NCI-H446 treated with DMSO at 0.1 percent for 48 hours (cell line): ENCODE data around the gene BMPR1B.

Experiments used
- DNase-seq: peaks from one replicate; lab custom pipeline; 2025; lab: John Stamatoyannopoulos, UW

BMPR1B gene

DNA sequence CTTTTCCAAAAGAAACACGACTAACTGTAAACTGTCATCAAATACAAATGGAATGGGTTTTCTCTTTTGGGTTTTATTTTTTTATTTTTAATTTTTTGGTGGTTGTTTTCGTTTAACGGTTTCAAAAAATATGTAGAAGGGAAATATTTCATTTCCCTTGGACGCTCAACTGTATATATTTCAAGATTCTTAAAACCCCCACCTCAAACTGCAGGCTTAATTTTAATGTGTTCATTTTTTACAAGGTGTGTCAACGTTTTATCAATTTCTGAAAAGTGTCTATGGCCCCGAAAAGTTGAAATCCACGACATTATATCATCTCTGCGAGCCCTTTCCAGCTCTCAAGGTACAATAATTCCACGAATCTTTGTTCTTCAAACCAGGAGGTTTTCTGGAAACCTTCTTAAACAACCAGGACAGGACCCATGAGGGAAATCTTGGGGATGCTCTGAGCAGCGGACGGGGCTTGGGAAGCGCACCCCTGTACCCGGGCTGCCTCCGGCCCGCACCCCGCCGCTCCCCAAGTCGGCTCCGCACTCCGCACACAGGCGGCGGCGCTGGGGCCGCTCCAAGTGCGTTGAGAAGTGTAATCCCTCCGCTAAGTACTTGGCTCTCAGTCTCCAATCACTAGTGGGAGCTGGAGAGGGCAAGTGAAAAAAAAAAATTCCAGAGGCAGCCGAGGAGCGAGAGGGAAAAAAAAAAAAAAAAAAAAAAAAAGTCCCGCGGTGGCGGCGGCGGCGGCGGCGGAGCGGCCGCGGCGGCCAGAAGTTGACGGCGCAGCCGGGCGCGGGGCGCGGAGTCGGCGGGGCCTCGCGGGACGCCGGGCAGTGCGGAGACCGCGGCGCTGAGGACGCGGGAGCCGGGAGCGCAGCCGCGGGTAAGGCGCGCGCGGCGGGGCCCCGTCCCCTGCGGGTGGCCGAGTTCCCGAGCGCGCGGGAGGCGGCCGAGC lies at the start of gene BMPR1B:
Gene BMPR1B, plus strand, starts transcription at position 764 of the 949 bp plus-strand sequence. CDS start 346,470 bp downstream, outside the sequence.
- no peak for DNase-seq

- no peak for DNase-seq
Observed at GRCh38 chr4:94711635-94712034, 46.1 kb upstream of the BMPR1B start.

GRCh38 chr4:94714365-94715160 lies 43.2 kb upstream of the BMPR1B start:
- DNase-seq = no peak

DNA sequence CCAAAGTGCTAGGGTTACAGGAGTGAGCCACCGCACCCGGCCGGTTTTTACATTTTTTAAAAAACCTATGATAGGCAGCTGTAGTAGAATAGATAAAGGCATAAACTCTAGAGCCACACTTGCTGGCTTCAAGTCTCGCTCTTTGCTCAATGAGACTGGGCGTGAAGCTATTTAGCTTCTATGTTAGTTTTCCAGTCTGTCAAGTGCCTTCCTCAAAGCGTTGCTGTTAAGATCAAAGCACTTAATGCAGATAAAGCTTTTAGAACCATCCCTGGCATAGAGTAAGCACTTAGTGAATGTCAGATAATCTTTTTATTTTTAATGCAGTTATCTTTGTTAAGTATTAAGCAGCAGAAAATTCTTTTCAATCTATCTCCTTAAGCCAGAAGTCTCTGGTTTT lies 42.0 kb upstream of the BMPR1B start:
- DNase-seq = no peak

DNA sequence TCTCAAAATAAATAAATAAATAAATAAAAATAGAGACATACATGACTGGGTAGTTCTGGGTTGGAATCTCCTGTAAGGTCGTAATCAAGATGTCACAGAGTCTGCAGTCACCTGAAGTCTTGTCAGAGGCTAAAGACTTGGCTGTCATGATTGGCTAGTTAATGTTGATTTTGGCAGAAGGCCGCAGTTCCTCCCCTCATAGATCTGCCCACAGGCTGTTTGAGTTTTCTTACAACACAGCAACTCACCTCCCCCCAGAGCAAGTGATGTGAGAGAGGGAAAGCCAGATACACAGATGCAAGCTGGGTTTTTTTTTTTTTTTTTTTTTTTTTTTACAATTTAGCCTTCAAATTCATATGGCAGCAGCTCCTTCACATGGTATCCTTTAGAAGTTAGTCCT lies 36.4 kb upstream of the BMPR1B start:
- DNase-seq = no peak

DNA sequence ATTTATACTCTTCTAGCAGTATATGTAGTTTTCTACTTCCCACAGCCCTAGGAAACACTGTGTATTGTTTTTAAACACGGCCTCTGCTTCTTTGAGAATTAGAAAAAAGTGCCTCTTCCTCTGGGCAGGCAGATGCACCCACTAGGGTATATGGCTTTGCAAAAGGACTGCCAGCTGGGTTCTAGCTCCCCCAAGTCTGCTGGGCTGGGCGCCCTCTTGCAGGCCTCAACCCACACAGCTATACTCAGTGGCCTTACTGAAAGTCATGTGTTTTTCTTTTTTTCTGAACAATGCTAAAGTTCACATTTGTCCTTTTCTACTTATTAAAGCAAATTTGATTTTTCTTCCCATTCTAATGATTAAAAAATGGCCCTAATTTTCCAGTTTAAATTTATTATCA lies 35.5 kb upstream of the BMPR1B start:
- DNase-seq = no peak

DNA sequence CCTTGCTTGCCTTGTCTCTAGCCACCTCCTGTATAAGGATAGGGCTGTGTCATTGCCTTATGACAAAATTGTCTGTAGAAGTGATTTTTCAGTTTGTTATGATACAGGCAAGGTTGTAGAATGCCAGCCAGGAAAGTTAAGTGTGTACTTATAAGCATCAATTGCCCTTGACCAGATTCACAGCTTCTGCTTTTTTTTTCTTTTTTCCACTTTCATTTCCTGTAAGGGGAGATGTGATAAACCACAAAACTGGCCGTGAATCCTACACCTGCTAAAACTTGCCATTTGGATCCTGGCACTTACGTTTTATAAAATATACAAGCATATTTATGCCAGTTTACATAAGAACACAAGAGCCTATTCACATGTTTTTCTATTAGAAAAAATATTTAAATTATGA lies 35.0 kb upstream of the BMPR1B start:
- DNase-seq = no peak

- no peak for DNase-seq
Observed at GRCh38 chr4:94724016-94724790, 33.6 kb upstream of the BMPR1B start.

GRCh38 chr4:94726524-94727123 lies 31.1 kb upstream of the BMPR1B start:
- DNase-seq = no peak

DNA sequence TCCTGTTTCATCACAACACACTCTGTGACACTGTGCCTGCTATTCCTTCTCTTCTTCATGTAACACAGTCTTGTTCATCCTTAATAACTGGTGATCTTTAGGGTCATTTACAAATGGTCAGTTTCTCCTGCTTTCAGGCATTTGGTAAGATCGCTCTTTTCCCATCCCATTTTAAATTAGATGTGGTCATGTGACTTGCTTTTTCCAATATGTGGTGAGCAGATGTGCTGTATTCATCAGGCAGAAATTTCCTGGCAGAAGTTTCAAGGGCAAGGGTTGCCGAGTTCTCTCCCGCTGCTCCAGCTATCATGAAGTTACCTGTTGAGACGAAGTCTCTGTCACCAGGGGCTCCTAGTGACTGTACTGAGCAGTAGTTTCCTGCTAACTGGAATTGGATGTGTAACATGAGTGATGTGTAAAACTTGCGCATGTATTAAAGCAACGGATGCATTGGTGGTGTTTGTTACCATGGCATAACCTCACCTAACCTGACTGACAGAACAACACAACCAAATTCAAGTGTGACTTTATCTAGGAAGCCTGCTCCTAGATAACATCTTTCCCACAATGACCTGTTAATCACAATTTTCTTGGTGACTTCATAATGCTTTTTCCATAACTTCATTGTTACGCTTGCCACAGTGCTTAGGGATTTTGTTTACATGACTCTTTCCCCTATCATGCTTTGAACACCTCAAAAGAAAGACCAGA lies 29.5 kb upstream of the BMPR1B start:
- DNase-seq = no peak

DNA sequence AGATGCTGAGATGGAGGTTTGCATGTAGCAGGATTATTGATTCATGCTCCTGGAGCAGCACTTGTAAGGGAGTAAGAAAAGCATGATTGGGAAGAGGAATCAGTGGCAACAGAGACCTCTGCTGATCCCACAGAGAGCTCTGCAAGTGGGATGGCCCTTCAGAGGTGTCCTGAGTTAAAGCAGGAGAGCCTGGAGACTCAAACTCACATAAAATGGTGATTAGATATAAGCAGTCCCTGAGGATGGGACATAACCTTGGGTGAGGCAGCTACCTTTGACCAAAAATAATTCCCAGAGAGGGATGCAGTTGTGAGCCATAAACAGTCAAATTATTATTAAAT lies 25.4 kb upstream of the BMPR1B start:
- no peak for DNase-seq

DNA sequence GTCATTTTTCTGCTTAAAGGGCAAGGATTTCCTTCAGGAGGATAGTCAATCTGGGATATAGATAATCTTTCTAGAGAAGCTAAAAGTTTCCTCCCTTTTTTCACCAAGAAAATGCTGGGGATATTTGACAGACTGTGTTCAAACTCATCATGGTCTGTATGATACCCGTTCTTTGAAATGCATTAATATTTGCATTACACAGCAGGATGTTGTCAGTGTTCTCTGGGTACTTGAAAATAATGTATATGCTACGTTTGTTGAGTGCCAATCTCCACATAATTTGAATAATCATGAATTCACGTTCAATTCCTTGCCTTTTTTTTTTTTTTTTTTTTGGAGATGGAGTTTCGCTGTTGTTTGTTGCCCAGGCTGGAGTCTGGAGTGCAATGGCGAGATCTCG lies 18.0 kb upstream of the BMPR1B start:
- no peak for DNase-seq

DNA sequence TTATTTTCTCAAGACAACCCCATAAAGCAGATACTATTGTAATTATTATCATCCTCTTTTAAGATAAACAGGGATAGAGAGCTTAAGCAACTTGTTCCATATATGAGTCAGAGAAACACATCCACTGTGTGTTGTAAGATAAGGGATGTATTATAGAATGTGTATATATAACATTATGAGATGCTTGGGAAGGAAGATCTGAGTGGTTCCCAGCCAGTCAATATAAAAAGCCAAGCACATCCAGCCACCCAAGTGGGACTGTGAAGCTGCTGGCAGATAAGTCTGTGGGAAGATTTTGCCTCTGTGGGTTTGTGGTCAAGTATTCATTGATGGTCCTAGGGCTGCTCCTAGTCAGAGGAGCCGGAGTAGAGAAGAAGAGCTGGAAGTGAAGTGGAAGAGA lies 16.5 kb upstream of the BMPR1B start:
- DNase-seq = no peak

GRCh38 chr4:94743838-94744237 lies 13.9 kb upstream of the BMPR1B start:
- no peak for DNase-seq

DNA sequence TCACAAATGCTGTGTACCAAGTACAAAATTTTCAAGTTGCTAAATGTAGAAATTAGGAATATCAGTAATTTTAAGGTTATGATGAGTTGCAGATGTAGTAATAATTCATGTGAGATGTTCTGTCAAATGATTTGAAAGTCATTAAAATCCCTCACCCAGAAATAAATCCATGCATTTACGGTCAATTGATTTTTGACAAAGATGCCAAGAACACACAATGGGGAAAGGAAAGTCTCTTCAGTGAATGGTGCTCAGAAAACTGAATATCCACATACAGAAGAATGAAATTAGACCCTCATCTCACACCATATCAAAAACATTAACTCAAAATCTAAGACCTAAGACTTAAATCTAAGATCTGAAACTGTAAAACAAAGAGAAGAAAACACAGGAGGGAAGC lies 12.9 kb upstream of the BMPR1B start:
- no peak for DNase-seq

DNA sequence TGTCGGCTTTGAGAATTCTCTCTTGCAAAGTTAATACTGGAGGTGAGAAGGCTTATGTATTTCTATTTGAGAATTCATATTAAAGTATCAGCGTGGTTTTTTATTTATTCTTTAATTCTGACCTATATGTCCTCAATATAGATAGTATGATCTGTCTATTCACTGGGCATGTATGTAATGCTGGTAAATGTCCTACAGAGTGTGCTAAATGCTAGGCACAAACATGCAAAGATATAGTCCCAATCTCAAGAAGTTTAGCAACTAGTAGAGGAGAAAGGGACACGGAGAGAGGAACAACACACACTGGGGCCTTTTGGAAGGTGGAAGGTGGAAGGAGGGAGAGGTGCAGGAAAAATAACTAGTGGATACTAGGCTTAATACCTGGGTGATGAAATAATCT lies 11.0 kb upstream of the BMPR1B start:
- no peak for DNase-seq

GRCh38 chr4:94758141-94758699 lies 465 bp downstream of the BMPR1B start:
- DNase-seq = no peak

- DNase-seq = no peak
Observed at GRCh38 chr4:94758700-94759399, 1.1 kb downstream of the BMPR1B start.

DNA sequence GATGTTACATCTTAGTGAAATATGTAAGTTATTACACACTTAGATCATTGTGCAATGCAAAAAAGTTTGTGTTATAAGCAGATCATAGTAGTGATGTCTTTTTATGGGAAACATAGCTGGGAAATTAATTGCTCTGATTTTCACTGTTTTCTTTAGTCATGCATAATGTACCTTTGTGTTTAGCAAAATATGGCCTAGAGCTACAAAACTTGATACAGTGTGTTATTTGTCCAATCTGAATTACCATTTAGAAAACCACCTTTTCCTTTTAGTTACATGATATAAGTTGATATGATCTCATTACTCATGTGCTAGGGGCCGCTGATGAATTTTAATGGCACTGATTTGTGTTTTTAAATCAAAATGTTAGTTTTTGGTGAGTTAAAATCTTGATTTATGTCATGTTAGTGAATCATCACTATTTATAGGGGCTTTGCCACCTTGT lies 2.0 kb downstream of the BMPR1B start:
- no peak for DNase-seq

DNA sequence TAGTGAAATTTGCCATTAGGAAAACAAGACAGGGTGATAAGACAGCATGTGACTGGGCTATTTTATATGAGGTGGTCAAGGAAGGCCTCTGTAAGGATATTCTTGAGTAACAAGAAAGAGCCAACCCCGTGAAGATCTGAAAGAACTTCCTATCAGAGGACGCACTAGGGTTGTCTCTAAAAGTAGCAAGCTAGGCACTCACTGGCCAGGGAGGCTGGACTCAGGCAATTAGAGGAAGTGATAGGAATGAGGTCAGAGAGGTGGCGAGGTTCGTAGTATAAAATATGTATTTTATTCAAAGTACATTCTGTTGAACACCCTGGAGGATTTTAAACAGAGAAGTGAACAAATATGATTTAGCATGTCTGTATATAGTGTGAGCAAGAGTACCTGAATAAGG lies 4.6 kb downstream of the BMPR1B start:
- DNase-seq = no peak
